GM23338 (cell line): ENCODE data around the gene RTN4RL2.

ENCODE experiments used
- EZH2 ChIP-seq: fragments of 200-600 bp; sonication (generic); IDR thresholded peaks from one replicate; pipeline ENCODE4 v1.8.0; 2017; ENCODE audit warnings: antibody characterized with exemption, mild to moderate bottlenecking, low read depth; ENCODE audit not compliant: unreplicated experiment
- EZH2phosphoT487 ChIP-seq: fragments of 200-600 bp; sonication (generic); IDR thresholded peaks from one replicate; pipeline ENCODE4 v1.8.1; 2018; ENCODE audit warnings: antibody characterized with exemption; ENCODE audit not compliant: unreplicated experiment
- JUNB ChIP-seq: IDR thresholded peaks from one replicate; pipeline ENCODE4 v1.6.1; 2016; ENCODE audit warnings: antibody characterized with exemption; ENCODE audit not compliant: unreplicated experiment
- POLR2AphosphoS5 ChIP-seq: IDR thresholded peaks from 2 replicates; pipeline ENCODE4 v1.6.1; 2016; ENCODE audit warnings: antibody characterized with exemption, low read depth
- STAT1 ChIP-seq: IDR thresholded peaks from one replicate; pipeline ENCODE4 v1.6.1; 2016; ENCODE audit warnings: antibody characterized with exemption; ENCODE audit not compliant: unreplicated experiment
- TF ChIP-seq, protein P1 (sequence below), 2 experiments: fragments of 200-600 bp in 1 of 2; sonication (generic) in 1 of 2; conservative IDR thresholded peaks; 2 replicates each; pipeline versions ENCODE4 v1.5.1 to v1.6.1; 2016 to 2017; ENCODE audit warnings: antibody characterized with exemption in 2 of 2, low read depth in 2 of 2, mild to moderate bottlenecking in 2 of 2, moderate library complexity in 1 of 2
- TF ChIP-seq, protein P2 (sequence below): IDR thresholded peaks from one replicate; pipeline ENCODE4 v1.6.1; 2018; ENCODE audit warnings: antibody characterized with exemption; ENCODE audit not compliant: unreplicated experiment
- TF ChIP-seq, protein P3 (sequence below): IDR thresholded peaks from 2 replicates; pipeline ENCODE4 v1.6.1; 2016; ENCODE audit warnings: antibody characterized with exemption

DNA sequence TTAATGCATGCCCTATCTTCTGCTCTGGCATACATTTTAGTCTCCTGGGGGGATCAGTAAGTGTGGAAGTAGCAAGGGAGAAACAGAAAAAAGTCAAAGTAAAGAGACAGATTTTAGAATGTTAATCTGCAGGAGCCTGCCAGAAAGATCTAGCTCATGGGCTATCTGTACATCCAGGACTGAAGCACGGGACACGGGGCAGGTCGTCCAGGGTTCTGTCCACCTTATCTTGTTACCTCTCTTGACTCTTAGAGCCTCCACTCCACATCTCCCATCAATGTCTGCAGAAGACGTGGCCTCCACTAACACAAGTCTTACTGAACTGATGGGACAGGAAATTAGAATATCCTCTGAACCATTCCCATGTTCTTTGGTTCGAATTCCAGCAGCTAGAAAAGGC lies 31.7 kb upstream of the RTN4RL2 start:
- TF ChIP-seq, protein P1, sequence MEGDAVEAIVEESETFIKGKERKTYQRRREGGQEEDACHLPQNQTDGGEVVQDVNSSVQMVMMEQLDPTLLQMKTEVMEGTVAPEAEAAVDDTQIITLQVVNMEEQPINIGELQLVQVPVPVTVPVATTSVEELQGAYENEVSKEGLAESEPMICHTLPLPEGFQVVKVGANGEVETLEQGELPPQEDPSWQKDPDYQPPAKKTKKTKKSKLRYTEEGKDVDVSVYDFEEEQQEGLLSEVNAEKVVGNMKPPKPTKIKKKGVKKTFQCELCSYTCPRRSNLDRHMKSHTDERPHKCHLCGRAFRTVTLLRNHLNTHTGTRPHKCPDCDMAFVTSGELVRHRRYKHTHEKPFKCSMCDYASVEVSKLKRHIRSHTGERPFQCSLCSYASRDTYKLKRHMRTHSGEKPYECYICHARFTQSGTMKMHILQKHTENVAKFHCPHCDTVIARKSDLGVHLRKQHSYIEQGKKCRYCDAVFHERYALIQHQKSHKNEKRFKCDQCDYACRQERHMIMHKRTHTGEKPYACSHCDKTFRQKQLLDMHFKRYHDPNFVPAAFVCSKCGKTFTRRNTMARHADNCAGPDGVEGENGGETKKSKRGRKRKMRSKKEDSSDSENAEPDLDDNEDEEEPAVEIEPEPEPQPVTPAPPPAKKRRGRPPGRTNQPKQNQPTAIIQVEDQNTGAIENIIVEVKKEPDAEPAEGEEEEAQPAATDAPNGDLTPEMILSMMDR (conservative IDR thresholded peaks at IDR 0.05; ENCODE audit: low read depth in 2 of 2), result no peak
- TF ChIP-seq, protein P2, sequence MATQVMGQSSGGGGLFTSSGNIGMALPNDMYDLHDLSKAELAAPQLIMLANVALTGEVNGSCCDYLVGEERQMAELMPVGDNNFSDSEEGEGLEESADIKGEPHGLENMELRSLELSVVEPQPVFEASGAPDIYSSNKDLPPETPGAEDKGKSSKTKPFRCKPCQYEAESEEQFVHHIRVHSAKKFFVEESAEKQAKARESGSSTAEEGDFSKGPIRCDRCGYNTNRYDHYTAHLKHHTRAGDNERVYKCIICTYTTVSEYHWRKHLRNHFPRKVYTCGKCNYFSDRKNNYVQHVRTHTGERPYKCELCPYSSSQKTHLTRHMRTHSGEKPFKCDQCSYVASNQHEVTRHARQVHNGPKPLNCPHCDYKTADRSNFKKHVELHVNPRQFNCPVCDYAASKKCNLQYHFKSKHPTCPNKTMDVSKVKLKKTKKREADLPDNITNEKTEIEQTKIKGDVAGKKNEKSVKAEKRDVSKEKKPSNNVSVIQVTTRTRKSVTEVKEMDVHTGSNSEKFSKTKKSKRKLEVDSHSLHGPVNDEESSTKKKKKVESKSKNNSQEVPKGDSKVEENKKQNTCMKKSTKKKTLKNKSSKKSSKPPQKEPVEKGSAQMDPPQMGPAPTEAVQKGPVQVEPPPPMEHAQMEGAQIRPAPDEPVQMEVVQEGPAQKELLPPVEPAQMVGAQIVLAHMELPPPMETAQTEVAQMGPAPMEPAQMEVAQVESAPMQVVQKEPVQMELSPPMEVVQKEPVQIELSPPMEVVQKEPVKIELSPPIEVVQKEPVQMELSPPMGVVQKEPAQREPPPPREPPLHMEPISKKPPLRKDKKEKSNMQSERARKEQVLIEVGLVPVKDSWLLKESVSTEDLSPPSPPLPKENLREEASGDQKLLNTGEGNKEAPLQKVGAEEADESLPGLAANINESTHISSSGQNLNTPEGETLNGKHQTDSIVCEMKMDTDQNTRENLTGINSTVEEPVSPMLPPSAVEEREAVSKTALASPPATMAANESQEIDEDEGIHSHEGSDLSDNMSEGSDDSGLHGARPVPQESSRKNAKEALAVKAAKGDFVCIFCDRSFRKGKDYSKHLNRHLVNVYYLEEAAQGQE, result no peak
- TF ChIP-seq POLR2AphosphoS5, result no peak
- TF ChIP-seq EZH2phosphoT487, result no peak
- TF ChIP-seq EZH2, result no peak
- TF ChIP-seq JUNB, result no peak
- TF ChIP-seq, protein P3, sequence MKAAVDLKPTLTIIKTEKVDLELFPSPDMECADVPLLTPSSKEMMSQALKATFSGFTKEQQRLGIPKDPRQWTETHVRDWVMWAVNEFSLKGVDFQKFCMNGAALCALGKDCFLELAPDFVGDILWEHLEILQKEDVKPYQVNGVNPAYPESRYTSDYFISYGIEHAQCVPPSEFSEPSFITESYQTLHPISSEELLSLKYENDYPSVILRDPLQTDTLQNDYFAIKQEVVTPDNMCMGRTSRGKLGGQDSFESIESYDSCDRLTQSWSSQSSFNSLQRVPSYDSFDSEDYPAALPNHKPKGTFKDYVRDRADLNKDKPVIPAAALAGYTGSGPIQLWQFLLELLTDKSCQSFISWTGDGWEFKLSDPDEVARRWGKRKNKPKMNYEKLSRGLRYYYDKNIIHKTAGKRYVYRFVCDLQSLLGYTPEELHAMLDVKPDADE, result no peak
- TF ChIP-seq STAT1, result no peak
